Central memory CD4-positive, alpha-beta T cell (primary cell): ENCODE data around the gene TEX50.
"Not testable (repeated sequence)": the region's sequence is repeated elsewhere in the genome, so short reads cannot be mapped to it uniquely, and the experiment has no call there.

Experiments used
- DNase-seq: peaks from one replicate; pipeline ENCODE4 v3.0.0; 2022
- total RNA-seq, 3 experiments: gene quantifications; one replicate each; lab custom pipeline; 2026; lab: John Stamatoyannopoulos, UW

TEX50 gene
- total RNA-seq, result 0 reads per million in 3 experiments

GRCh38 chr1:173635116-173635515 is at the start of gene TEX50:
Gene TEX50 (plus strand): TSS chr1:173635338. CDS start chr1:173635522, 184 bp downstream.
- no peak for DNase-seq

GRCh38 chr1:173590557-173590956 is 44.6 kb upstream of the TEX50 start:
- DNase-seq, result no peak

GRCh38 chr1:173591138-173591537 is 44.0 kb upstream of the TEX50 start:
- DNase-seq, result not testable (repeated sequence)

- no peak for DNase-seq
Measured at GRCh38 chr1:173596097-173596825, 38.9 kb upstream of the TEX50 start.

GRCh38 chr1:173601588-173601987 is 33.5 kb upstream of the TEX50 start:
- DNase-seq, result no peak

GRCh38 chr1:173603056-173603591 is 32.0 kb upstream of the TEX50 start, which contains the start of gene SLC9C2:
Gene SLC9C2 (minus strand): TSS chr1:173603072. CDS start chr1:173601776, 1,296 bp downstream.
- DNase-seq, result no peak

GRCh38 chr1:173608503-173609216 is 26.5 kb upstream of the TEX50 start:
- no peak for DNase-seq

GRCh38 chr1:173613086-173613485 is 22.1 kb upstream of the TEX50 start:
- DNase-seq, result not testable (repeated sequence)

GRCh38 chr1:173616859-173617258 is 18.3 kb upstream of the TEX50 start:
- DNase-seq, result no peak

GRCh38 chr1:173627269-173627668 is 7.9 kb upstream of the TEX50 start:
- DNase-seq, result no peak

GRCh38 chr1:173628888-173629287 is 6.2 kb upstream of the TEX50 start:
- DNase-seq, result no peak

- not testable (repeated sequence) for DNase-seq
Measured at GRCh38 chr1:173637236-173638042, 2.3 kb downstream of the TEX50 start.

- DNase-seq, result no peak
Measured at GRCh38 chr1:173638043-173639021, 3.2 kb downstream of the TEX50 start.

GRCh38 chr1:173639102-173639501 is 4.0 kb downstream of the TEX50 start:
- no peak for DNase-seq

GRCh38 chr1:173642450-173643139 is 7.5 kb downstream of the TEX50 start:
- DNase-seq, result not testable (repeated sequence)

GRCh38 chr1:173646656-173647055 is 11.5 kb downstream of the TEX50 start:
- no peak for DNase-seq

GRCh38 chr1:173648880-173649605 is 13.9 kb downstream of the TEX50 start:
- DNase-seq, result no peak

- DNase-seq, result no peak
Measured at GRCh38 chr1:173660306-173660705, 25.2 kb downstream of the TEX50 start.

GRCh38 chr1:173661271-173661670 is 26.1 kb downstream of the TEX50 start:
- no peak for DNase-seq

- DNase-seq, result no peak
Measured at GRCh38 chr1:173661763-173662162, 26.6 kb downstream of the TEX50 start.
